GM19035 (cell line): ENCODE measurements around the gene IGFBP6.
"Not testable (repeated sequence)": the region's sequence is repeated elsewhere in the genome, so short reads cannot be mapped to it uniquely, and the experiment has no call there.

Experiments used
- ATAC-seq: cut with Tn5 transposase; IDR thresholded peaks from one replicate; pipeline ENCODE4 v1.9.1; 2021; ENCODE audit not compliant: unreplicated experiment

Gene IGFBP6

DNA sequence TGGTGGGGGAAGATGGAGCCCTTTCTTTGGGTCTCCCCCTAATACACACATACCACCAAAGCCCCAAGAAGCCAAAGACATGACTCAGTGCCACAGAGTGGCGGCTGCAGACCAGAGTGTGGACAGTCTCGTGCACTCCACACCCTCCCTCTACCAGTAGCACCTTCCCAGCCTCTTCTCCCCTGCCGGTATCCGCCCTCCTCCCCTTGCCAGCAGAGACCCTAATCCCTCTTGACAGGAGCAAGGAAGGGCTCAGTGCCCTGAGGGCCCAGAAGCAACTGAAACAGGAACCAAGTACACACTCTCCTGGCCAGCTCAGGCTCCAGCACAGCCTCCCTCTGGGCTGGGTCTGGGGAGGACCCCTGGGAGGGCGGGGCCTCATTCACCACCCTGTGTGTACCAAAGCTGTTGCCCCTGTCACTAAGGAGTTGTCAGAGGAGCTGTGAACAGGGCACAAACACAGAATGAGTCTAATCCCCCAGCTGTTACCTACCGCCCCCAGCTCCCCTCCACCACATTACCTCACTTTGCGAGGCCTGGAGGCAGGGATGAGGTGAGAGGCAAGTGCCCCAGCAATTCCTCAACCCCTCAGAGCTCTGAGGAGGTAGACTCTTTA is 26.5 kb upstream of the IGFBP6 start:
- no peak for ATAC-seq

DNA sequence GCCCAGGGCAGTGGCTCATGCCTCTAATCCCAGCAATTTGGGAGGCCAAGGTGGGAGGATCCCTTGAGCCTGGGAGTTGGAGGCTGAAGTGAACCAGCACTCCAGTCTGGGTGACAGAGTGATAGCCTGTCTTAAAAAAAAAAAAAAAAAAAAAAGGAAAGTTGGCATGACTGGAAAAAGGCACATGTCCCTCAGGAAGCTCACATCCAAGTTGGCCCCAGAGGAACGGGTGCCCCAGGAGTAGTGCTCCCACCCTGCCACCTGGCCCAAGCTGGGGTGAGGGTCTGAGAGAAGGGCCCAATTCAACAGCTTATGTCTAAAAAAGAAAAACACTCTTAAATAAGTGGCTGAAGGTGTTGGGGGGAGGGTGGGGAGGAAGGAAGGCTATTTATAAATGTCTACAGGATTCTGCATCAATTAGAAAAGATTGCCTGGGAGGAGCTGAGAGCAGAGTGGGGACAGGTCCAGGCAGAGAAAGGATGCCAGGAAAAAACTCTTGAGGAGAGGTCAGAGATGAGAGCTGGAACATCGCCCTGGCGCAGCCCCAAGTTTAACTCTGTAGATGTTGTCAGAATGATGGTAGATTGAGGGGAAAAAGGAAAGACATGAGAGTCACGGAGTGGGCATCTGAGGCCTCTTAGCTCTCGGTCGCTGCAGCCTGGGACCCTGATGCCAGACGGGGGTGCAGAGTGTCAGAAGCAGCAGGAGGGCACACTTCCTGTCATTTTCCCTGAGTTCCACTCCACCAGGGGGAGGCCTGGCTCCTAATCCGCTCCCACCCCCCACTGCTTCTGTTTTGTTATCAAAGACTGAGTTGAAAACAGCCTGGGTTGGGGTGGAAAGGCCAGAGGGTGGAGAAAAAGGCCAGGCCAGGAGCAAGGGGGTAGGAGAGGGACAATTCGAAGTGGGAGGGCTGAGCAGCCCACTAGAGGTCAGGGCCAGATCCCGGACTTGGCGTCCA is 25.6 kb upstream of the IGFBP6 start:
- no peak for ATAC-seq

DNA sequence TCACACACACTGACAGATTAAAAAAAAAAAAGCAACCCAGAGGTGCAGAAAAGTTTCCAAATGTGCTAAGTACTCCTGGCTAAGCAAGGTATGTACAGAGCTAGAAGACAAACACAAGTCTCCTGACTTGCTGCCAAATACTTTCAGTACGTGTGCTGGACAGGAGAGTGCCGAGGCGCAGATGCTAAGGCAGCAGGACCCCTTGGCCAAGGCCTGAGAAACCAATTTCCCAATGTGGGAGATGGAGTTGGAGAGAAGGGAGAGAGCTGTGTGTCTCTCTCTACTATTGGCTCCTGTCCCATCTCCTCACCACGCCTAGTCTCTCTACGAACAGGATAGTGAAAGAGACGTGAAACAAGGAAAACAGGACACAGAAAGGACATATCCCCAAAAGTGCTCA is 23.6 kb upstream of the IGFBP6 start:
- ATAC-seq, result no peak

- no peak for ATAC-seq
These were observed 23.0 kb upstream of the IGFBP6 start for GRCh38 chr12:53074283-53074998.

- ATAC-seq, result no peak
These were observed 22.5 kb upstream of the IGFBP6 start for GRCh38 chr12:53074999-53075370.

- ATAC-seq, result no peak
These were observed 21.0 kb upstream of the IGFBP6 start for GRCh38 chr12:53076461-53076860.

GRCh38 chr12:53077030-53077429 is 20.4 kb upstream of the IGFBP6 start:
- no peak for ATAC-seq

DNA sequence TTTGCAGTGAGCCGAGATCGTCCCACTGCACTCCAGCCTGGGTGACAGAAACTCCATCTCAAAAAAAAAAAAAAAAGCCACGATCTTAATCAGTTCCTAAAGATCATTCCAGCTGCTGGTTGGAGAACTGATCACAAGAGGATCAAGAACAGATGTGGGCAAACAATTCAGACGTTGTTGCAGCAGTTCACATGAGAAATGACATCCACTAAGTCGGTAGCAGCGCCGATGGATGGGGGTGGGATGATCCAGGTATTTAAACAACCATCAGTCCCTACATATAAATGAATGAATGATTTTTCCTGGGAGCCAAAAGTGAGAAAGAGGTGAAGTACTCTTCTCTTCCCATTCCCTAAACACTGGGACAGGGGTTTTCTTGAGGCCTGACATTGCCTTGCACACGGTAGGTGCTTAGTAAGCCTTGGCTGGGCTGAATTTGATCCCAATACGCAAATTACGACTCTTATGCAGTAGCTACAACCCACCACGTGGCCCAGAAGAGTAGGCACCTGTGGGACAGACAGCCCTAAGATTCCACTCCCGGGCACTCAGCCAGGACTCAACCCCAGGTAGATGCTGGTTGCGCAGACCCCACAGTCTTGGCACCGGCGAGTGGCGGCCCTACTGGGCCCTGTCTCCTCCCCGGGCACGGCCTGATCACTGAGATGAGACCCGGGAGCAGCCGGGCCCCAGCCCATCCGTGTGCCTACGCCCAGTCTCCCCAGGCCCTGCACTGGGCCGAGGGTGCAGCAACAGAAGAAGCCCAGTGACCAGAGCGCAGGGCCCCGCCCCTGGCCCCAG is 18.8 kb upstream of the IGFBP6 start:
- ATAC-seq, result peak; percentile 27

GRCh38 chr12:53079226-53080117 is 18.0 kb upstream of the IGFBP6 start, which contains the start of gene SPRYD3:
Gene SPRYD3 (minus strand): TSS chr12:53079390. CDS start chr12:53079333, 57 bp downstream.
- peak; percentile 98 for ATAC-seq

GRCh38 chr12:53082637-53083175 is 14.8 kb upstream of the IGFBP6 start:
- ATAC-seq, result no peak

DNA sequence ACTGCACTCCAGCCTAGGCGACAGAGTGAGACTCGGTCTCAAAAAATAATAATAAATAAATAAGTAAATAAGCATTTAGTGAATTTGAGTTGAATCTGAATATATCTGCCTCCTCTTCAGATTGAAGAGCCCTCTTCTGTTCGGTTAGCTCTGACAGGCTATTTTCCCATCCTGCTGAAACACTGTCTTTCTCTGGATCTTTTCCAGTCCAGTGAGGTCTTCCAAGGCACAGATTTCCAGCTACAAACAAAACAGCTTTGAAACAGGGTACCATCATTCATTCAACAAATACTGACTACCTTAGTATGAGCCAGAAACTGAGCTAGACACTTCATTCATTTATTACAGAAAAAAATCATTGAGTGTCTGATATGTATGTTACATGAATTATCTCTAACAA is 11.1 kb upstream of the IGFBP6 start:
- no peak for ATAC-seq

- ATAC-seq, result no peak
These were observed 7.4 kb upstream of the IGFBP6 start for GRCh38 chr12:53090105-53090504.

DNA sequence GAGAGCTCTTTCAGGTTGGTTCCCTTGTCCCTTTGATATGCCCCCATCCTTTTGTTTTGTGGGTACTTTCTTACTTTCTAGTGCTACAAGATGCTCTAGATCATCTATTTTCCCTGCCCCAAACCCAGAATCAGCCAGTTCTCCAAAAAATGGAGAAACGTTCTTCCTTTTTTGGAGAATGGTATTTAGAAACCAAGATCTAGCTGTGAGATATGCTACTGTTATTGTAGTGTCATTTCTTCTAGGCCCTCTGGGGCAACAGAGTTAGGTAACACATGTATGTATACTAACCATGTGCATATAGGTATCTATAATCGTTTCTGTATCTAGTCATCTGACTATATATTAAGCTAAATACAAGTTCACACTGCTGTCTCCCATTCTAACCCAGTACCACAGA is 6.9 kb upstream of the IGFBP6 start:
- ATAC-seq, result no peak

GRCh38 chr12:53091756-53092155 is 5.7 kb upstream of the IGFBP6 start:
- no peak for ATAC-seq

GRCh38 chr12:53093777-53094393 is 3.6 kb upstream of the IGFBP6 start:
- no peak for ATAC-seq

- no peak for ATAC-seq
These were observed 3.1 kb upstream of the IGFBP6 start for GRCh38 chr12:53094394-53094787.

DNA sequence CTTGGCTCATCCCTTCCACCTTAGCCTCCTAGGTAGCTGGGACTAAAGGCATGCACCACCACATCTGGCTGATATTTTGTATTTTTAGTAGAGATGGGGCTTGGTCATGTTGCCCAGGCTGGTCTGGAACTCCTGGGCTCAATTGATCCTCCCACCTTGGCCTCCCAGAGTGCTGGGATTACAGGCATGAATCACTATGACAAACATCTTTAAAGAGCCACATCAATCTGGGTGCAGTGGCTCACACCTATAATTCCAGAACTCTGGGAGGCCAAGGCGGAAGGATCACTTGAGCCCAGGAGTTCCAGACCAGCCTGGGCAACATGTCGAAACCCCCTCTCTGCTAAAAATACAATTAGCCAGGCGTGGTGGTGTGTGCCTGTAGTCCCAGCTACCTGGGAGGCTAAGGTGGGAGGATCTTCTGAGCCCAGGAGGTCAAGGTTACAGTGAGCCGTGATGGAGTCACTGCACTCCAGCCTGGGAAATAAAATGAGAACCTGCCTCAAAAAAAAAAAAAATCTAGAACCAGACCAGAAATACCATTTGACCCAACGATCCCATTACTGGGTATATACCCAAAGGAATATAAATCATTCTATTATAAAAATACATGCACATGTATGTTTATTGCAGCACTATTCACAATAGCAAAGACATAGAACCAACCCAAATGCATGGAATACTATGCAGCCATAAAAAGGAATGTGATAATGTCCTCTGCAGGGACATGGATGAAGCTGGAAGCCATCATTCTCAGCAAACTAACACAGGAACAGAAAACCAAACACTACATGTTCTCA is 2.5 kb upstream of the IGFBP6 start:
- not testable (repeated sequence) for ATAC-seq

DNA sequence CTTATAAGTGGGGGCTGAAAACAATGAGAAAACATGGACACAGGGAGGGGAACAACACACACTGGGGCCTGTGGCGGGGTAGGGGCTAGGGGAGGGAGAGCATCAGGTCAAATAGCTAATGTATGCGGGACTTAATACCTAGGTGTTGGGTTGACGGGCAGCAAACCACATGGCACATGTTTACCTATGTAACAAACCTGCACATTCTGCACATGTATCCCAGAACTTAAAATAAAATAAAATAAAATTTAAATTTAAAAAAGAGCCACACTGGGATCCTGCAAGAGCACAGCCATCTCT is 1.9 kb upstream of the IGFBP6 start:
- ATAC-seq, result not testable (repeated sequence)
